Endodermal cell (in vitro differentiated cells): Measurements from ENCODE around the gene ACADS. TPM values are rescaled to one million over a fixed set of nuclear protein-coding genes. Genes with fewer than 3 reads are reported as not detected.

Experiments used
- DNase-seq: peaks from one replicate; pipeline ENCODE4 v3.0.0-alpha.2; 2017
- H3K27ac ChIP-seq: 2 replicates; pipeline ENCODE4 v1.5.1; 2013; ENCODE audit warnings: mild to moderate bottlenecking, low read depth, low read length, moderate library complexity
- H3K27me3 ChIP-seq: 2 replicates; pipeline ENCODE4 v1.6.1; 2013; ENCODE audit warnings: mild to moderate bottlenecking, low read length, moderate library complexity; ENCODE audit not compliant: insufficient read depth, control insufficient read depth, poor library complexity, severe bottlenecking
- H3K36me3 ChIP-seq: 2 replicates; pipeline ENCODE4 v1.7.0; 2013; ENCODE audit warnings: mild to moderate bottlenecking, low read length, moderate library complexity; ENCODE audit not compliant: control insufficient read depth, insufficient read depth
- H3K4me1 ChIP-seq: one replicate; pipeline ENCODE4 v1.7.0; 2013; ENCODE audit warnings: low read length; ENCODE audit not compliant: control insufficient read depth, insufficient read depth
- H3K4me3 ChIP-seq: 2 replicates; pipeline ENCODE4 v1.5.1; 2013; ENCODE audit warnings: mild to moderate bottlenecking, low read length, moderate library complexity
- H3K9ac ChIP-seq: 2 replicates; pipeline ENCODE4 v1.6.1; 2013; ENCODE audit warnings: mild to moderate bottlenecking, low read length, moderate library complexity; ENCODE audit not compliant: poor library complexity, severe bottlenecking; ENCODE audit errors: extremely low read depth
- H3K9me3 ChIP-seq: 2 replicates; pipeline ENCODE4 v1.6.1; 2013; ENCODE audit warnings: mild to moderate bottlenecking, low read length, moderate library complexity; ENCODE audit not compliant: control insufficient read depth
- H3K27ac Mint-ChIP-seq: 2 replicates; pipeline ENCODE4 v1.8.0; 2020; ENCODE audit warnings: mixed read lengths
- H3K27me3 Mint-ChIP-seq: 2 replicates; pipeline ENCODE4 v1.8.0; 2021; ENCODE audit warnings: mild to moderate bottlenecking, mixed read lengths; ENCODE audit not compliant: insufficient read depth
- H3K36me3 Mint-ChIP-seq: 2 replicates; pipeline ENCODE4 v1.8.0; 2020; ENCODE audit warnings: low read depth, mixed read lengths
- H3K4me1 Mint-ChIP-seq: 2 replicates; pipeline ENCODE4 v1.8.0; 2020; ENCODE audit warnings: mixed read lengths
- H3K4me3 Mint-ChIP-seq: 2 replicates; pipeline ENCODE4 v1.8.0; 2020; ENCODE audit warnings: mild to moderate bottlenecking, moderate library complexity, mixed read lengths
- H3K9me3 Mint-ChIP-seq: 2 replicates; pipeline ENCODE4 v1.8.0; 2020; ENCODE audit warnings: mild to moderate bottlenecking, mixed read lengths
- CTCF ChIP-seq: fragments of 200-600 bp; sonication (generic); conservative IDR thresholded peaks from 2 replicates; pipeline ENCODE4 v1.5.0; 2021; ENCODE audit warnings: antibody characterized with exemption, mild to moderate bottlenecking
- WGBS, 2 experiments: methylation state at CpG; one replicate each; pipeline versions ENCODE4 v1.1.5 to v1.1.7; 2013; ENCODE audit warnings: missing lambda C conversion rate in 2 of 2, mixed read lengths in 1 of 2; ENCODE audit not compliant: insufficient coverage in 1 of 2, insufficient read length in 1 of 2; 5-methylcytosine and 5-hydroxymethylcytosine counted together
- total RNA-seq, 2 donors: library from RNA; stranded (reverse); fragmentation: NEBNext Ultra II Directional in 1 of 2; extraction: Animal tissue kit (Norgen Biotek cat#: 25700) in 1 of 2; gene quantifications; 2 replicates in 1 of 2; 3 replicates in 1 of 2; pipeline ENCODE4 v1.2.1, GENCODE V29; 2021

The ACADS gene
- total RNA-seq, 2 donors from 2014 or later: 8.0 to 9.2 TPM

- H3K9me3 Mint-ChIP-seq: no peaks in the 10 kb centered on the region
- Histone ChIP-seq H3K4me3 (peak overlapping the region; percentile 89), H3K36me3 (peaks cover 20% of the 10 kb centered on the region), H3K9ac (peak overlapping the region; percentile 56), H3K9me3 (no peaks in the 10 kb centered on the region), H3K27ac (peak overlapping the region; percentile 42), H3K4me1 (peaks cover 9% of the 10 kb centered on the region), H3K27me3 (no peaks in the 10 kb centered on the region)
- H3K36me3 Mint-ChIP-seq: peaks cover 23% of the 10 kb centered on the region
- H3K27me3 Mint-ChIP-seq: no peaks in the 10 kb centered on the region
- peak overlapping the region; percentile 74 for H3K27ac Mint-ChIP-seq
- 0 to 1% methylated on average over 18 to 31 of the region's 31 CpGs for WGBS, 2 experiments
- peak overlapping the region; percentile 68 for H3K4me3 Mint-ChIP-seq
- no peak for TF ChIP-seq CTCF
- peak; percentile 78 for DNase-seq
- H3K4me1 Mint-ChIP-seq: peaks cover 26% of the 10 kb centered on the region
Observed at GRCh38 chr12:120710805-120711296, 14.8 kb upstream of the ACADS start.

- H3K36me3 Mint-ChIP-seq: peaks cover 29% of the 10 kb centered on the region
Observed at GRCh38 chr12:120711411-120711810, 14.2 kb upstream of the ACADS start.

GRCh38 chr12:120712610-120713009 lies 13.0 kb upstream of the ACADS start:
- H3K4me1 ChIP-seq: peaks cover 9% of the 10 kb centered on the region
- no peak overlapping the region for H3K9ac ChIP-seq
- H3K36me3 ChIP-seq: peaks cover 37% of the 10 kb centered on the region
- no peak overlapping the region for H3K4me3 Mint-ChIP-seq
- no peak overlapping the region for H3K4me3 ChIP-seq
- peaks cover 36% of the 10 kb centered on the region for H3K36me3 Mint-ChIP-seq
- H3K9me3 Mint-ChIP-seq: no peaks in the 10 kb centered on the region
- DNase-seq: no peak
- TF ChIP-seq CTCF: no peak
- H3K27ac Mint-ChIP-seq: no peak overlapping the region
- H3K27ac ChIP-seq: no peak overlapping the region
- H3K9me3 ChIP-seq: no peaks in the 10 kb centered on the region
- H3K4me1 Mint-ChIP-seq: peaks cover 26% of the 10 kb centered on the region
- WGBS, 2 experiments: 93 to 94% methylated on average over 4 to 5 of the region's 6 CpGs
- no peaks in the 10 kb centered on the region for H3K27me3 Mint-ChIP-seq
- no peaks in the 10 kb centered on the region for H3K27me3 ChIP-seq

More at GRCh38 chr12:120711411-120711810, 14.2 kb upstream of the ACADS start:
- peak; percentile 63 for DNase-seq
- H3K9me3 ChIP-seq: no peaks in the 10 kb centered on the region
- 30 to 42% methylated on average over 2 to 6 of the region's 6 CpGs for WGBS, 2 experiments
- peak overlapping the region; percentile 10 for H3K27ac Mint-ChIP-seq
- peaks cover 26% of the 10 kb centered on the region for H3K4me1 Mint-ChIP-seq
- no peak for TF ChIP-seq CTCF
- peak overlapping the region; percentile 56 for H3K9ac ChIP-seq
- H3K4me3 Mint-ChIP-seq: peak overlapping the region; percentile 68
- H3K9me3 Mint-ChIP-seq: no peaks in the 10 kb centered on the region
- H3K27me3 ChIP-seq: no peaks in the 10 kb centered on the region
- H3K4me1 ChIP-seq: peaks cover 9% of the 10 kb centered on the region
- H3K36me3 ChIP-seq: peaks cover 25% of the 10 kb centered on the region
- no peak overlapping the region for H3K27ac ChIP-seq
- H3K27me3 Mint-ChIP-seq: no peaks in the 10 kb centered on the region
- peak overlapping the region; percentile 89 for H3K4me3 ChIP-seq
